Gastrocnemius medialis (tissue), 4 donors: Measurements from ENCODE around the gene MYO9A. TPM values are rescaled to one million over a fixed set of nuclear protein-coding genes. Genes with fewer than 3 reads are reported as not detected.

Experiments
- ATAC-seq, 2 donors: fragments of 150-250 bp; one replicate each; pipeline ENCODE4 v1.9.1; 2016
- DNase-seq, 2 donors: peaks; one replicate each; pipeline ENCODE4 v3.0.0-alpha.2; 2019
- H3K27ac ChIP-seq, 4 donors: fragments of 200-600 bp; sonication (generic); 1 replicate in 1 of 4; 2 replicates in 3 of 4; pipeline ENCODE4 v1.5.1; 2016 to 2018; ENCODE audit warnings: mild to moderate bottlenecking in 2 of 4, moderate library complexity in 1 of 4
- H3K27me3 ChIP-seq, 3 donors: fragments of 200-600 bp; sonication (generic) in 2 of 3; 1 replicate in 1 of 3; 2 replicates in 2 of 3; pipeline versions ENCODE4 v1.5.1 to v1.6.0; 2016 to 2019; ENCODE audit warnings: mild to moderate bottlenecking in 1 of 3, moderate library complexity in 1 of 3
- H3K36me3 ChIP-seq, 2 donors: fragments of 200-600 bp; sonication (generic) in 1 of 2; one replicate each; pipeline ENCODE4 v1.5.1; 2017 to 2018
- H3K4me1 ChIP-seq, 2 donors: fragments of 200-600 bp; sonication (generic) in 1 of 2; one replicate each; pipeline ENCODE4 v1.5.1; 2016 to 2017; ENCODE audit warnings: mild to moderate bottlenecking in 2 of 2
- H3K4me3 ChIP-seq, 4 donors: fragments of 200-600 bp; sonication (generic) in 3 of 4; 1 replicate in 1 of 4; 2 replicates in 3 of 4; pipeline ENCODE4 v1.5.1; 2016 to 2019; ENCODE audit warnings: mild to moderate bottlenecking in 2 of 4
- H3K9me3 ChIP-seq, 3 donors: fragments of 200-600 bp; sonication (generic) in 2 of 3; 1 replicate in 1 of 3; 2 replicates in 2 of 3; pipeline ENCODE4 v1.5.1; 2016 to 2019
- POLR2A ChIP-seq, 2 donors: fragments of 450-650 bp; IDR thresholded peaks; one replicate each; pipeline ENCODE4 v1.6.1; 2017; ENCODE audit warnings: antibody characterized with exemption in 2 of 2, mild to moderate bottlenecking in 2 of 2, moderate library complexity in 2 of 2
- in situ Hi-C, 4 donors: fragments of 200-750 bp; cut with MboI; loops; one replicate each; pipeline versions ENCODE4 v1.15.0 to v1.8.0; 2017; ENCODE audit warnings: low sequenced_read_pairs in 4 of 4
- intact Hi-C: fragments of 100-400 bp; cut with DNase I; formaldehyde crosslinking; loops from one replicate; pipeline ENCODE4 v1.15.1; 2023; ENCODE audit warnings: low total_unique reads
- total RNA-seq, 4 donors: library from RNA; depleted of rRNA; stranded (reverse); fragments of >200 nt; gene quantifications; one replicate each; pipeline versions ENCODE4 v1.1.0 to v1.2.3, GENCODE V29; 2016
- TF ChIP-seq, protein P1 (sequence below), 5 experiments: fragments of 450-650 bp in 3 of 5; fragments of 200-600 bp in 2 of 5; sonication (generic) in 2 of 5; IDR thresholded peaks in 4 of 5; conservative IDR thresholded peaks in 1 of 5; 1 replicate in 4 of 5; 2 replicates in 1 of 5; pipeline ENCODE4 v1.5.1; 2016 to 2019; ENCODE audit warnings: antibody characterized with exemption in 5 of 5, mild to moderate bottlenecking in 3 of 5, moderate library complexity in 3 of 5

MYO9A gene
- total RNA-seq, 4 donors from 2014 or later: 21.0 to 40.9 (median 24.2) TPM

DNA sequence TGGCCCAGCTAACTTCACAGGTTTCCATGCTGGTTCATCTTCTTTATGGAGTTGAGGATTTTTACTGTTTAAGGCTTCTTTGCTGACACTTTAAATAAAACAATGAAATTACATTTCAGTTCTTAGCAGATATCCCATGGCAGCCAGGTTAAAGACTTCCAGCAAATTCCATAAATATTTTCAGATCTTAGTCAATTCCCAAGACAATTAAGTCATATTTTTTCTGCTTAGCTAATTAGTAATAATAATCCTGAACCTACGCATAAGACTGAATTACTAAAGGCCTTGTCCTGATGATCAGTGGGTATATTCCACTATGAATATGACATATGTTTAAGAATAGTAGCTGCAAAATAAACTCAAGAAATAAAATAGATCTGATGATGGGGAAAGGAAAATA lies 224.3 kb downstream of the MYO9A start:
- TF ChIP-seq, protein P1, sequence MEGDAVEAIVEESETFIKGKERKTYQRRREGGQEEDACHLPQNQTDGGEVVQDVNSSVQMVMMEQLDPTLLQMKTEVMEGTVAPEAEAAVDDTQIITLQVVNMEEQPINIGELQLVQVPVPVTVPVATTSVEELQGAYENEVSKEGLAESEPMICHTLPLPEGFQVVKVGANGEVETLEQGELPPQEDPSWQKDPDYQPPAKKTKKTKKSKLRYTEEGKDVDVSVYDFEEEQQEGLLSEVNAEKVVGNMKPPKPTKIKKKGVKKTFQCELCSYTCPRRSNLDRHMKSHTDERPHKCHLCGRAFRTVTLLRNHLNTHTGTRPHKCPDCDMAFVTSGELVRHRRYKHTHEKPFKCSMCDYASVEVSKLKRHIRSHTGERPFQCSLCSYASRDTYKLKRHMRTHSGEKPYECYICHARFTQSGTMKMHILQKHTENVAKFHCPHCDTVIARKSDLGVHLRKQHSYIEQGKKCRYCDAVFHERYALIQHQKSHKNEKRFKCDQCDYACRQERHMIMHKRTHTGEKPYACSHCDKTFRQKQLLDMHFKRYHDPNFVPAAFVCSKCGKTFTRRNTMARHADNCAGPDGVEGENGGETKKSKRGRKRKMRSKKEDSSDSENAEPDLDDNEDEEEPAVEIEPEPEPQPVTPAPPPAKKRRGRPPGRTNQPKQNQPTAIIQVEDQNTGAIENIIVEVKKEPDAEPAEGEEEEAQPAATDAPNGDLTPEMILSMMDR (IDR thresholded peaks at IDR 0.05 in 4 of 5, conservative IDR thresholded peaks at IDR 0.05 in 1 of 5): no peak
- no peak for TF ChIP-seq POLR2A (IDR thresholded peaks at IDR 0.05)
- ATAC-seq (no peak), DNase-seq (no peak)
- H3K27me3 ChIP-seq: no peaks in the 10 kb centered on the region
- no peaks in the 10 kb centered on the region for H3K9me3 ChIP-seq
- peaks cover 0 to 35% of the 10 kb centered on the region in 2 donors for H3K36me3 ChIP-seq
- in situ Hi-C loops: loop anchor here in 2 of 4 donors (25.0 kb wide), 1 partner anchor 269 kb away; no protein-coding TSS in a partner anchor
- no peak overlapping the region for H3K27ac ChIP-seq
- H3K4me3 ChIP-seq: no peak overlapping the region
- intact Hi-C loops: no loop called here
- H3K4me1 ChIP-seq: peaks cover 9 to 16% of the 10 kb centered on the region in 2 donors

DNA sequence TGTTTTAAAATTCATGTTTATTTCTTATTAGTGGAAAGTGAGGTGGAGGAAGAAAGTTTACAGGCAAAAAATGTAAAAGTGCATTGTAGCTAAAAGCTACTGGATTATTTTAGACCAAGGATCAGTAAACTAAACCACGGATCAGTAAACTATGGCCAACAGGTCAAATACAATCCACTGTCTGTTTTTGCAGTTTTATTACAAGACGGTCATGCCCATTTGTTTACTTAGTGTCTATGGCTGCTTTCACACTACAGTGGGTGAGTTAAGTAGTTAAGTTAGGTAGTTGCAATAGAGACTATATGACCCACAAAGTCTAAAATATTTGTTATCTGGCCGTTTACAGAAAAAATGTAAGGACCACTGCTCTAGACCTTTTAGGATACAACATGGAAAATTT lies 225.6 kb downstream of the MYO9A start:
- intact Hi-C loops: no loop called here
- Histone ChIP-seq H3K36me3 (peaks cover 0 to 24% of the 10 kb centered on the region in 2 donors), H3K9me3 (no peaks in the 10 kb centered on the region), H3K4me3 (no peak overlapping the region), H3K27ac (no peak overlapping the region), H3K27me3 (no peaks in the 10 kb centered on the region), H3K4me1 (peaks cover 9 to 16% of the 10 kb centered on the region in 2 donors)
- ATAC-seq (no peak), DNase-seq (no peak)
- TF ChIP-seq, protein P1 (IDR thresholded peaks at IDR 0.05 in 4 of 5, conservative IDR thresholded peaks at IDR 0.05 in 1 of 5): no peak
- TF ChIP-seq POLR2A (IDR thresholded peaks at IDR 0.05): no peak
- in situ Hi-C loops: loop anchor here in 2 of 4 donors (25.0 kb wide), 1 partner anchor 270 kb away; no protein-coding TSS in a partner anchor

DNA sequence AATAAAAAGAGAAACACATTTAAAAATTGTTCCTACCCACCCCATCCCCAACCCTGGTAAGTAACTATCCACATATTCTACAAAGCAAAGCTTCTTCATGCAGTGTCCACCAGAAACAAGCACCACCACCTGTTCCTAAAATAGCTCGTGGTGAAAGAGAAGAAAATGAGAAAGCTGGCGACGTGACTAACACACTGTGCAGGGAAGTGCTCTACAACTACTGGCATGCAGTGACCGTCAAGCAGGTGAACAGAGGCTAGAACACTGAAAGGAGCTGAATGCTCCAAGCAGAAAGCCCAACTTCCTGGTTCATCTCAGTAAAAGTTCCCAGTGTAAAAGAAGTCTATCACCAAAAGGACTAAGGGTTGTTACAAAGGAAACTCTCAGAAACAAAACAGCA lies 226.9 kb downstream of the MYO9A start:
- Histone ChIP-seq H3K27me3 (no peaks in the 10 kb centered on the region), H3K36me3 (peaks cover 0 to 30% of the 10 kb centered on the region in 2 donors)
- DNase-seq: peak in 1 of 2 donors; percentile 45

DNA sequence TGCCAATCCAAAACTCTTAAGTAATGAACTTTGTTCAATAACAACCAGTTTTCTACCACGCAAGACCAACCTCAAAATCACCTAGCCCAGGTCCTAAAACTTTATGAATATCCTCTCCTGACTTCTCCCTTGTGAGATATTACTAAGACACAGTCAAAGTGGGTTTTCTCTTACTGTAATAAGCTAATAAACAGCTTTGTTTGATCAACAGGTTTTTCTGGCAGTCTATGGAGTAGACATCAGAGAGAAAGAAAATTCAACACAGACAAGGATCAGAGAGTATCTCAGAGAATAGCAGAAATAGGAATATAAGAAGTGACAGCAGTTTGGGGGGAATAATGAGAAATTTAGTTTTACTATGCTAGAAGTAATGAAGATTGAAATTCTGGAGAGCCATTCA lies 228.0 kb downstream of the MYO9A start:
- Histone ChIP-seq H3K27me3 (no peaks in the 10 kb centered on the region), H3K27ac (no peak overlapping the region), H3K9me3 (no peaks in the 10 kb centered on the region), H3K4me1 (peaks cover 9 to 16% of the 10 kb centered on the region in 2 donors), H3K4me3 (no peak overlapping the region), H3K36me3 (peaks cover 0 to 40% of the 10 kb centered on the region in 2 donors)
- in situ Hi-C loops (loop anchor here in 2 of 4 donors (25.0 kb wide), 1 partner anchor 272 kb away; no protein-coding TSS in a partner anchor), intact Hi-C loops (loop anchor here (2.0 kb wide), 1 partner anchor 267 kb away; no protein-coding TSS in a partner anchor)
- ATAC-seq (no peak), DNase-seq (no peak)
- TF ChIP-seq POLR2A (IDR thresholded peaks at IDR 0.05): no peak
- TF ChIP-seq, protein P1 (IDR thresholded peaks at IDR 0.05 in 4 of 5, conservative IDR thresholded peaks at IDR 0.05 in 1 of 5): no peak

More for the DNA sequence above, 226.9 kb downstream of the MYO9A start:
- Histone ChIP-seq H3K9me3 (no peaks in the 10 kb centered on the region), H3K4me1 (peaks cover 9 to 16% of the 10 kb centered on the region in 2 donors), H3K27ac (peak overlapping the region in 1 of 4 donors; percentile 8), H3K4me3 (no peak overlapping the region)
- intact Hi-C loops: loop anchor here (2.0 kb wide), 1 partner anchor 266 kb away; no protein-coding TSS in a partner anchor
- ATAC-seq: peak; percentile 88 to 97
- in situ Hi-C loops: loop anchor here in 2 of 4 donors (25.0 kb wide), 1 partner anchor 271 kb away; no protein-coding TSS in a partner anchor
- TF ChIP-seq POLR2A (IDR thresholded peaks at IDR 0.05): no peak
- TF ChIP-seq, protein P1 (IDR thresholded peaks at IDR 0.05 in 4 of 5, conservative IDR thresholded peaks at IDR 0.05 in 1 of 5): no peak
